A673 (cell line): ENCODE data around the gene DUOX1.

Experiments used
- EZH2 ChIP-seq: fragments of 200-600 bp; sonication (generic); IDR thresholded peaks from 2 replicates; pipeline ENCODE4 v1.6.1; 2017; ENCODE audit warnings: borderline replicate concordance, low read depth, mild to moderate bottlenecking, mixed read lengths, antibody characterized with exemption, low read length; ENCODE audit not compliant: poor library complexity, severe bottlenecking
- TF ChIP-seq, protein P1 (sequence below): fragments of 300-800, 200-600 bp; sonication (generic); conservative IDR thresholded peaks from 2 replicates; pipeline ENCODE4 v1.5.1; 2017; ENCODE audit warnings: low read depth, mild to moderate bottlenecking, antibody characterized with exemption, low read length, moderate library complexity, mixed read lengths

DNA sequence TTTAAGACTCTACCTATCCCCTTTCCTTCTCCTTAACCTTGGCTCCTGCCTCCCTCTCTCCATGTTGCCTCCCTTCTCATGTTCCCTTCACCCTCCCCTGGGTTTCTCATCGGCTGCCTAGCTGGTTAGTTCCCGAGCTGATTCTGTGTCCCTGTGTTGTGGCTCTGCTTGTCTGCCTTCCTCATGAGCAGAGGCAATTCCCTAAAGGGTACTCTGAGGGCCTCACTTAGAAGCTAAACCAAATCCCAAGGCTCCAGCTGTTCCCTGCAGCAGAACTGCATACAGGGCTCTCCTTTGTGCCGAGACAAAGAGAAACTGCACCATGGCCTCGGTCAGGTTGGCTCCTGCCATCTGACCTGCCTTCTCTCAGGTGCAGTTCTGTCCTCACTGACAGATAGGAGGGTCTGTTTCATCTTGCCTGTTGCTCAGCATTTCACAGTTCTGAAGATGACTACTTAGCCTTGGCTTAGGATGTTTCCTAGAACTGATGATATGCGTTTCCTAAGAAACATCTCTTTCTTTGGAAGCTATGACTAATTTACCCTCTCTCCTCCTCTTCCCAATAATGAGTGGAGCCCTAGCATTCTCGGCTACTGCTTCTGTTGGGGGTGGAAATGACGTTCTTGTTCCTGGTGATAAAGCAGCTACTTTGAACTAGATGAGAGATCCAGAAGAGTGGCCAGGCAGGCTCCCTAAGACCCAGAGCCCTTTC is 27.1 kb downstream of the DUOX1 start:
- TF ChIP-seq, protein P1, sequence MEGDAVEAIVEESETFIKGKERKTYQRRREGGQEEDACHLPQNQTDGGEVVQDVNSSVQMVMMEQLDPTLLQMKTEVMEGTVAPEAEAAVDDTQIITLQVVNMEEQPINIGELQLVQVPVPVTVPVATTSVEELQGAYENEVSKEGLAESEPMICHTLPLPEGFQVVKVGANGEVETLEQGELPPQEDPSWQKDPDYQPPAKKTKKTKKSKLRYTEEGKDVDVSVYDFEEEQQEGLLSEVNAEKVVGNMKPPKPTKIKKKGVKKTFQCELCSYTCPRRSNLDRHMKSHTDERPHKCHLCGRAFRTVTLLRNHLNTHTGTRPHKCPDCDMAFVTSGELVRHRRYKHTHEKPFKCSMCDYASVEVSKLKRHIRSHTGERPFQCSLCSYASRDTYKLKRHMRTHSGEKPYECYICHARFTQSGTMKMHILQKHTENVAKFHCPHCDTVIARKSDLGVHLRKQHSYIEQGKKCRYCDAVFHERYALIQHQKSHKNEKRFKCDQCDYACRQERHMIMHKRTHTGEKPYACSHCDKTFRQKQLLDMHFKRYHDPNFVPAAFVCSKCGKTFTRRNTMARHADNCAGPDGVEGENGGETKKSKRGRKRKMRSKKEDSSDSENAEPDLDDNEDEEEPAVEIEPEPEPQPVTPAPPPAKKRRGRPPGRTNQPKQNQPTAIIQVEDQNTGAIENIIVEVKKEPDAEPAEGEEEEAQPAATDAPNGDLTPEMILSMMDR = no peak
- no peak for TF ChIP-seq EZH2
